K562 (cell line): ENCODE results near the gene DNAJB12. TPM values are rescaled to one million over a fixed set of nuclear protein-coding genes. Genes with fewer than 3 reads are reported as not detected.

Experiments
- ATF6 ChIP-seq: sonication (generic); formaldehyde crosslinking; IDR thresholded peaks from 2 replicates; pipeline ENCODE4 v1.4.0; 2020; ENCODE audit warnings: mild to moderate bottlenecking, missing genetic modification reagents
- CEBPG ChIP-seq, 3 experiments: fragments of 200-800 bp in 1 of 3; sonication (Bioruptor generic) in 1 of 3; sonication (generic) in 1 of 3; formaldehyde crosslinking in 1 of 3; IDR thresholded peaks in 2 of 3; conservative IDR thresholded peaks in 1 of 3; 2 replicates each; pipeline versions ENCODE4 v1.6.1 to v1.8.0; 2016 to 2022; ENCODE audit warnings: missing compliant biosample characterization in 2 of 3, missing genetic modification characterization in 2 of 3, mild to moderate bottlenecking in 1 of 3, missing genetic modification reagents in 1 of 3
- FUS ChIP-seq: fragments of 200-400 bp; formaldehyde crosslinking; optimal IDR thresholded peaks from 2 replicates; pipeline ENCODE3; 2017; ENCODE audit warnings: low read depth, low read length
- HDAC6 ChIP-seq: IDR thresholded peaks from 2 replicates; pipeline ENCODE4 v1.6.1; 2012; ENCODE audit warnings: low read depth, mild to moderate bottlenecking, control low read depth, inconsistent platforms, low read length, moderate library complexity
- HDGF ChIP-seq: fragments of 450-650 bp; IDR thresholded peaks from 2 replicates; pipeline ENCODE4 v1.6.1; 2016
- HNRNPH1 ChIP-seq: fragments of 200-400 bp; formaldehyde crosslinking; optimal IDR thresholded peaks from 2 replicates; pipeline ENCODE3; 2017; ENCODE audit warnings: low read depth, mild to moderate bottlenecking, low read length, moderate library complexity
- KAT2B ChIP-seq: IDR thresholded peaks from one replicate; pipeline ENCODE4 v1.6.1; 2012; ENCODE audit warnings: low read depth, mild to moderate bottlenecking, control low read depth, inconsistent platforms, low read length, moderate library complexity
- KDM2B ChIP-seq: fragments of 250-450 bp; sonication (Bioruptor Pico); IDR thresholded peaks from 2 replicates; pipeline ENCODE4 v1.8.0; 2021; ENCODE audit warnings: mild to moderate bottlenecking, moderate library complexity
- KLF6 ChIP-seq: fragments of 250-450 bp; sonication (Bioruptor Pico); IDR thresholded peaks from 2 replicates; pipeline ENCODE4 v1.4.0; 2020; ENCODE audit warnings: mild to moderate bottlenecking, moderate library complexity, borderline replicate concordance
- MED1 ChIP-seq: sonication (generic); formaldehyde crosslinking; IDR thresholded peaks from 2 replicates; pipeline ENCODE4 v1.8.1; 2023; ENCODE audit warnings: missing genetic modification reagents, borderline replicate concordance
- NELFE ChIP-seq: IDR thresholded peaks from 2 replicates; pipeline ENCODE4 v1.6.1; 2011; ENCODE audit warnings: mild to moderate bottlenecking; ENCODE audit not compliant: insufficient read depth, insufficient read length
- POLR2A ChIP-seq: fragments of 450-650 bp; conservative IDR thresholded peaks from 2 replicates; pipeline ENCODE4 v1.6.1; 2016
- POLR3G ChIP-seq: IDR thresholded peaks from 2 replicates; pipeline ENCODE4 v1.6.1; 2011; ENCODE audit not compliant: insufficient read length, insufficient replicate concordance; ENCODE audit errors: extremely low read depth
- PURB ChIP-seq: sonication (generic); formaldehyde crosslinking; IDR thresholded peaks from 2 replicates; pipeline ENCODE4 v1.9.0; 2021; ENCODE audit warnings: low read depth, mild to moderate bottlenecking, missing genetic modification reagents
- SAFB ChIP-seq: fragments of 200-400 bp; formaldehyde crosslinking; IDR thresholded peaks from 2 replicates; pipeline ENCODE4 v1.6.1; 2017; ENCODE audit warnings: low read depth, low read length, borderline replicate concordance
- TGIF2 ChIP-seq: sonication (generic); formaldehyde crosslinking; IDR thresholded peaks from 2 replicates; pipeline ENCODE4 v1.8.1; 2022; ENCODE audit warnings: mild to moderate bottlenecking, missing genetic modification reagents, moderate library complexity
- ZBTB5 ChIP-seq: fragments of 450-650 bp; IDR thresholded peaks from 2 replicates; pipeline ENCODE4 v1.6.1; 2017; ENCODE audit warnings: antibody characterized with exemption
- ZFPM2 ChIP-seq: fragments of 250-450 bp; sonication (Bioruptor Pico); IDR thresholded peaks from 2 replicates; pipeline ENCODE4 v1.5.1; 2022; ENCODE audit warnings: mild to moderate bottlenecking
- ZNF143 ChIP-seq: sonication (generic); formaldehyde crosslinking; IDR thresholded peaks from 2 replicates; pipeline ENCODE4 v1.9.0; 2022; ENCODE audit warnings: mild to moderate bottlenecking, missing genetic modification reagents
- ZNF436 ChIP-seq: fragments of 250-450, 450-650 bp; sonication (Bioruptor Pico); formaldehyde crosslinking; IDR thresholded peaks from 2 replicates; pipeline ENCODE4 v1.7.0; 2020; ENCODE audit warnings: mild to moderate bottlenecking
- ZNF586 ChIP-seq: fragments of 450-650 bp; formaldehyde crosslinking; conservative IDR thresholded peaks from 2 replicates; pipeline ENCODE4 v1.4.0; 2020; ENCODE audit warnings: mild to moderate bottlenecking, moderate library complexity
- ZNF707 ChIP-seq: fragments of 250-450 bp; sonication (Bioruptor Pico); conservative IDR thresholded peaks from 2 replicates; pipeline ENCODE4 v1.8.0; 2022; ENCODE audit warnings: inconsistent platforms, mild to moderate bottlenecking, moderate library complexity
- ZNF764 ChIP-seq: fragments of 250-450 bp; sonication (Bioruptor Pico); IDR thresholded peaks from 2 replicates; pipeline ENCODE4 v1.4.0; 2020; ENCODE audit warnings: low read depth, mild to moderate bottlenecking, moderate library complexity
- polyA plus RNA-seq, 8 experiments: library from polyadenylated mRNA; depleted of rRNA in 4 of 8; stranded (reverse) in 5 of 8; unstranded in 3 of 8; fragments of >200 nt; fragmentation: Nextera tagmentation in 2 of 8; fragmentation: Illumina TruSeq in 1 of 8; extraction: Ambion mirVana in 2 of 8; extraction: Trizol in 1 of 8; gene quantifications; 2 replicates each; pipeline versions ENCODE4 v1.2.1 to v1.2.3, GENCODE V29; 2011 to 2014; ENCODE audit warnings: inconsistent platforms in 1 of 8, missing spikeins in 1 of 8
- total RNA-seq, 7 experiments: library from RNA; depleted of rRNA in 6 of 7; stranded (reverse); fragments of >200 nt in 6 of 7; fragmentation: Illumina TruSeq in 2 of 7; extraction: Trizol in 2 of 7; gene quantifications; 2 replicates each; pipeline versions ENCODE4 v1.2.1 to v1.2.3, GENCODE V29; 2011 to 2021; ENCODE audit warnings: low replicate concordance in 1 of 7
- TF ChIP-seq, protein P1 (sequence below): sonication (generic); formaldehyde crosslinking; IDR thresholded peaks from 2 replicates; pipeline ENCODE4 v1.9.0; 2022; ENCODE audit warnings: mild to moderate bottlenecking, missing genetic modification reagents
- TF ChIP-seq, protein P2 (sequence below): fragments of 250-450 bp; sonication (Bioruptor Pico); IDR thresholded peaks from 2 replicates; pipeline ENCODE4 v1.8.0; 2021; ENCODE audit warnings: mild to moderate bottlenecking, moderate library complexity

Gene DNAJB12
- total and polyA plus RNA-seq, 9 of the 15 experiments (the other 6 are each of a cell fraction or from before 2014, with no cell fraction given) = 3.5 to 31.5 (median 20.3) TPM

GRCh38 chr10:72320676-72321247 is 34.0 kb downstream of the DNAJB12 start (continued):
- TF ChIP-seq HDGF = peak; percentile 49; the same call in 1 of the 2 replicates
- TF ChIP-seq KDM2B (CRISPR knock-in tag) = no peak
- TF ChIP-seq FUS = no peak
- no peak for TF ChIP-seq SAFB
- TF ChIP-seq ATF6 (CRISPR knock-in tag) = peak; percentile 90; the same call in 1 of the 2 replicates
- no peak for TF ChIP-seq ZNF764 (CRISPR knock-in tag)
- TF ChIP-seq POLR2A = peak; percentile 88
- no peak for TF ChIP-seq MED1 (CRISPR knock-in tag)
- peak; percentile 67; the same call in 1 of the 2 replicates for TF ChIP-seq KLF6 (CRISPR knock-in tag)
- TF ChIP-seq ZNF586 (CRISPR knock-in tag) = peak; percentile 100
- no peak for TF ChIP-seq HNRNPH1
- no peak for TF ChIP-seq POLR3G
- TF ChIP-seq HDAC6 = no peak
- TF ChIP-seq CEBPG (CRISPR knock-in tag; IDR thresholded peaks at IDR 0.05) = peak; percentile 100
- TF ChIP-seq CEBPG (tag; conservative IDR thresholded peaks at IDR 0.05 in 1 of 2, IDR thresholded peaks at IDR 0.05 in 1 of 2) = peak; percentile 99 to 100
- no peak for TF ChIP-seq ZNF707 (CRISPR knock-in tag)
- TF ChIP-seq, protein P1, sequence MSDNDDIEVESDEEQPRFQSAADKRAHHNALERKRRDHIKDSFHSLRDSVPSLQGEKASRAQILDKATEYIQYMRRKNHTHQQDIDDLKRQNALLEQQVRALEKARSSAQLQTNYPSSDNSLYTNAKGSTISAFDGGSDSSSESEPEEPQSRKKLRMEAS = peak; percentile 92
- no peak for TF ChIP-seq NELFE
- TF ChIP-seq, protein P2, sequence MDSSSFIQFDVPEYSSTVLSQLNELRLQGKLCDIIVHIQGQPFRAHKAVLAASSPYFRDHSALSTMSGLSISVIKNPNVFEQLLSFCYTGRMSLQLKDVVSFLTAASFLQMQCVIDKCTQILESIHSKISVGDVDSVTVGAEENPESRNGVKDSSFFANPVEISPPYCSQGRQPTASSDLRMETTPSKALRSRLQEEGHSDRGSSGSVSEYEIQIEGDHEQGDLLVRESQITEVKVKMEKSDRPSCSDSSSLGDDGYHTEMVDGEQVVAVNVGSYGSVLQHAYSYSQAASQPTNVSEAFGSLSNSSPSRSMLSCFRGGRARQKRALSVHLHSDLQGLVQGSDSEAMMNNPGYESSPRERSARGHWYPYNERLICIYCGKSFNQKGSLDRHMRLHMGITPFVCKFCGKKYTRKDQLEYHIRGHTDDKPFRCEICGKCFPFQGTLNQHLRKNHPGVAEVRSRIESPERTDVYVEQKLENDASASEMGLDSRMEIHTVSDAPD = peak; percentile 79
- TF ChIP-seq TGIF2 (CRISPR knock-in tag) = no peak
- TF ChIP-seq ZNF143 (CRISPR knock-in tag) = no peak
- no peak for TF ChIP-seq PURB
- TF ChIP-seq ZNF436 = no peak
- no peak for TF ChIP-seq KAT2B
- TF ChIP-seq ZFPM2 (CRISPR knock-in tag) = peak; percentile 72; the same call in 1 of the 2 replicates
- TF ChIP-seq ZBTB5 = no peak
